GM21526 (cell line): ENCODE data around the gene IGSF6.
A peak's percentile ranks its signal among the peaks of the same experiment; 100 is the strongest.
"Not testable (repeated sequence)": the region's sequence is repeated elsewhere in the genome, so short reads cannot be mapped to it uniquely, and the experiment has no call there.

Source experiments
- ATAC-seq: cut with Tn5 transposase; IDR thresholded peaks from one replicate; pipeline ENCODE4 v1.9.1; 2021; ENCODE audit warnings: moderate library complexity; ENCODE audit not compliant: unreplicated experiment, low FRiP score

Gene IGSF6

DNA sequence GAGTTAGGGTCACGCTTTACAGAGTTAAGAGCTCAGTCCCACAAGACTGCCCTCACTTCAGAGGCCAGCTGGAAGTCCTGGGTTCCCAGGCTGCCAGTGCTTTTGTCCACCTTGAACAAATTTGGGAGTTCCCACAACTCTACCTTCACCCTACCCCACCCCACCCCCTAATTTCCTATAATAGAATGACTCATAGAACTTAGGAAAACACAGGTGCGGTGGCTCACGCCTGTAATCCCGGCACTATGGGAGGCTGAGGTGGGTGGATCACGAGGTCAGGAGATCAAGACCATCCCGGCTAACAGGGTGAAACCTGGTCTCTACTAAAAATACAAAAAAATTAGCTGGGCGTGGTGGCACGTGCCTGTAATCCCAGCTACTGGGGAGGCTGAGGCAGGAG, 46.6 kb downstream of the IGSF6 start:
- not testable (repeated sequence) for ATAC-seq

DNA sequence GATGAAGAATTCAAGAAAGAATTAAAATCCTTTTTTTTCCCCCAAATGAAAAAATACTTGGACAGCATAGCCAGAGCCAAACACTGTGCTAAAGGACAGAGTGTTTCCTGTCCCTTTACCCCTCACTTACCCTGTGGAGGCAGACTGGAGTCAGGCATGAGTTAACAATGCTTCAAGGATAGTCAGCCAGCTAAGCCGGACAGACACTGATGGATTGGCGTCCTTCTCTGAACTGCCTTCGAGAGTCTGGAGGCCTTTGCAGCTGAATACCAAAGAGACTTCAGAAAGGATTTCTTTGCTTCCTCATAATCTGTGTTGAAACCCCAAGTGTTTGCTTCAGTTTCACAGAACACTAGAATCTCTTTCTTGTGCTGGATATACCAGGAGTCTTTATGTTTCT, 48.5 kb downstream of the IGSF6 start:
- ATAC-seq, result no peak

DNA sequence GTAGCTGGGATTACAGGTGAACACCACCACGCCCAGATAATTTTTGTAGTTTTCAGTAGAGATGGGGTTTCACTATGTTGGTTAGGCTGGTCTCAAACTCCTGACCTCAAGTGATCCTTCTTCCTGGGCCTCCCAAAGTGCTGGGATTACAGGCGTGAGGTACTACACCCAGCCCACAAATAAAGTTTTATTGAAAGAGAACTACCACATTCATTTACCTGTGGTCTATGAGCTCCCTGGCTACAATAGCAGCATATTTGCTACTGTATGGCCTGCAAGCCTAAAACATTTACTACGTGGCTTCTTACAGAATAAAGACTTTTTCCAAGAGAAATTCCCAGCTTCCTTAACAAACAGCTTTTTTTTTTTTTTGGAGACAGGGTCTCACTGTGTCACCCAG, 49.6 kb downstream of the IGSF6 start:
- ATAC-seq, result no peak

DNA sequence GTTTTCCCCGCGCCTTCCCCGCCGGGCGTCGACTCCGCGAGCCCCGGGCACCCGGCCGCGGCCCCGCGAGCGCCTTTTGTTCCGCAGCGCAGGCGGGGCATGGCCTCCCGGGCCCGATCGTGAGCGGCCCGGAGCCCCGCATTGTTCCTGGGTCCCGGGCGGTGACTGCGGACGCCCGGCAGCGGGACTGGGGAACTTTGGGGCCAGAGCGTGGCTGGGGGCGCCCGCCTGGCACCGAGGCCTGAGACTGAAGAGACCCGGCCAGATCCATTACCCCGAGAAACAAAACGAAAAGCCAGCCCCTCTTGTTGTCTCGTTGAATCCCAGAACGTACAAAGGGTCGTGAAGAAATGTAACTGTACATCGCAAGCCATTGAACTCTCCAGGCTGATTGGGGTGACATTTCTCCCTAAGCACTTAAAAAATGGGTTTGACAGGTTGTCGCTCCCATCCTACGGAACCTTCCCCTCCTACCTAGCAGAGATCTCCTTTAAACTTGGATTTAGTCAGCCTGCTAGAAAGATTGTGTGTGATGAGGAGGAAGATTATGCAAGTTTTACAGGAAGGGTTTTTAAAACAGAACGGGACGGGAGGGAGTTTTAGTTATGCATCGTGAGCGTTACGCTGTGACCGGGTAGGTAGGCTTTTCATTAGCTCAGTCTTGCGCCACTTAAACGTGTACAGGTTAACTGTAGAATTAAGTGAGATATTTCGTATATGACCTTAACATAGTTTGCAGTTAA, 52.2 kb downstream of the IGSF6 start:
- ATAC-seq, result peak; percentile 33

DNA sequence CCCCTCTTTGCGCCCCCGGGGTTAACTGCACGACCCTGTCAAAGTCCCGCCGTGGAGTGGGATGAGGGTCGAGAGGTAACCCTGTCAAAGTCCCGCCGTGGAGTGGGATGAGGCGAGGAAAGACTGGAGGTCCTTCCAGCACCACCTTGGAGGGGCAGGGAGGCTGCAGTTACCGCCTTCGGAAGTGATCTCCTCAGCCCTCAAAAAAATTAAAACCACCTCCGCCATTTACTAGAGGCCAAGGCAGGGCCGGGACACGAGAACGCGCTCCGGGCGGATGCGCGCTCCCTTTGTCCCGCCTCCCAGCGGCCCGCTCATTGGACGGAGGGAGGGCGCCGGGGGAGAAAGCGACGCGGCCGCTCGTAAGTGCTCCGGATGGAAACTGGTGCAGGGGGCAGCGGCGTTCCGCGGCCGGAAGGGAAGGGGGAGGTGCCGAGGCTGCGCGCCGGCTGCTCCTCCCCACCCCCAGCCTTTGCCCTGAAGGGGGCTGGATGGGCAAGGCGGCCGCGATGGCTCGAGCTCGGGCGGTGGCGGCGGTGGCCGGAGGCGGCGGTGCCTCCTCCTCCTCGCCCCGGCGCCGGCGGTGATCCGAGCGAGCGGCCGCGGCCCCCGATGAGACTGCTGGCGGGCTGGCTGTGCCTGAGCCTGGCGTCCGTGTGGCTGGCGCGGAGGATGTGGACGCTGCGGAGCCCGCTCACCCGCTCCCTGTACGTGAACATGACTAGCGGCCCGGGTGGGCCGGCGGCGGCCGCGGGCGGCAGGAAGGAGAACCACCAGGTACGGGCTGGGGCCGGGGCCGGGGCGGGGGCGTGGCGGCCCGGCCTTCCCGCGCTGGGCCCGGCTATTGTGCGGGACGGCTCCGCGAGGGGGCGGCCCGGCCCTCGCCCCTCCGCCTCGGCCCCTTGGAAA, 53.0 kb downstream of the IGSF6 start, which contains the start of gene METTL9:
TSS of gene METTL9 (plus strand) at position 456 of the 909 bp plus-strand sequence. CDS start at position 613, 157 bp downstream.
- peak; percentile 75 for ATAC-seq

DNA sequence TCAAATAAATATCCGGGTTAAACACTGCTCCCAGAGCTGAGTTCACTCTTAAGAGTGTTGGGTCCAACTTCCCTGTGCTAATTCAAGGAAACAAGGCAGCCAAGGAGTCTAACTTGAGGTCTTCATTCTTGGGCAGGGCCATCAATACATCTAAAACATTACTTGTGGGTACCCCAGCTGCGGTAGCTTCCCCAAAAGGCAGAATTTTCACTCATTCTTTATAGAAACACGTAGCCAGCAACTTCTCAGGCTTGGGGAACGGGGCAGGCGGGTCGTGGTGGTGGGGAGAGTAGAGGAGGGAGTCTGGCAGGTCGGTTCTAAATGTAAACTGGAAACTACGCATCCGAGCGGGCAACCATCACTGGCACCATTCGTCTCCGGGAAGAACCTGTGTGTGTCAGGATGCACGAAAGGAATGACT, 53.7 kb downstream of the IGSF6 start:
- no peak for ATAC-seq

DNA sequence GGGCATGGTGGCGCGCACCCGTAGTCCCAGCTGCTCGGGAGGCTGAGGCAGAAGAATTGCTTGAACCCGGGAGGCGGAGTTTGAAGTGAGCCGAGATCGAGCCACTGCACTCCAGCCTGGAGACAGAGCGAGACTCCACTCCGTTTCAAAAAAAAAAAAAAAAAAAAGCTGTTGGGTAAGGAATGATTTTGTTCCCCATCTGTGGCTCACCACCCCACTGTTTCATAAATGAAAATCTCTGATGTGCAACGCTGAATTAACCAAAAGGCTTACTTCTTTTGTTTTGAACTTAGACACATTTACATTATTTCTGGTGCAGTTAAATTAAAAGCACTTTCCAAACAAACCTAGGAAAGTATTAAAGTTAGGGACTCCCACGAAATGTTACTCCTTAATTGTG, 54.2 kb downstream of the IGSF6 start:
- ATAC-seq, result no peak

DNA sequence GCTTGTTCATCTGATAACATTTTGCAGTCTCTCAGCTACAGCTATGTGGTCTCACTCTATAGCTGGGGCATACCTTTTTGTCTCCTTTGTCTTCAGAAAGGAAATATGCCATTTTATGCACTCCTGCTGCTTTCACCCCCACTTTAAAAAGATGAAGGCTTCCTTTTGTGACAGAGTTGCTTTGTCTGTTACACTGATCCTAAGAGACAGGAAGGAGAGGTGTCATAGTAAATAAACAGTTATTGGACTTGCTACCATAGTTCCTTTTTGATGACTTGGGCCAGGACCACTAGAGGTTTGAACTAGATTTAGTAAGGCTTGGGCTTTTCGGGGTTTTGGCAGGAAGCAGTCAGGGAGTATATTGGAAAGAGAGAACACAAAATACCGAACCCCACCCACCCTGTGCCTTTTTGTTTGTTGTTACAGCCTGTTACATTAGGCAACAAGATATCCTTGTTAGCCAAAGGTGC, 54.8 kb downstream of the IGSF6 start:
- no peak for ATAC-seq

DNA sequence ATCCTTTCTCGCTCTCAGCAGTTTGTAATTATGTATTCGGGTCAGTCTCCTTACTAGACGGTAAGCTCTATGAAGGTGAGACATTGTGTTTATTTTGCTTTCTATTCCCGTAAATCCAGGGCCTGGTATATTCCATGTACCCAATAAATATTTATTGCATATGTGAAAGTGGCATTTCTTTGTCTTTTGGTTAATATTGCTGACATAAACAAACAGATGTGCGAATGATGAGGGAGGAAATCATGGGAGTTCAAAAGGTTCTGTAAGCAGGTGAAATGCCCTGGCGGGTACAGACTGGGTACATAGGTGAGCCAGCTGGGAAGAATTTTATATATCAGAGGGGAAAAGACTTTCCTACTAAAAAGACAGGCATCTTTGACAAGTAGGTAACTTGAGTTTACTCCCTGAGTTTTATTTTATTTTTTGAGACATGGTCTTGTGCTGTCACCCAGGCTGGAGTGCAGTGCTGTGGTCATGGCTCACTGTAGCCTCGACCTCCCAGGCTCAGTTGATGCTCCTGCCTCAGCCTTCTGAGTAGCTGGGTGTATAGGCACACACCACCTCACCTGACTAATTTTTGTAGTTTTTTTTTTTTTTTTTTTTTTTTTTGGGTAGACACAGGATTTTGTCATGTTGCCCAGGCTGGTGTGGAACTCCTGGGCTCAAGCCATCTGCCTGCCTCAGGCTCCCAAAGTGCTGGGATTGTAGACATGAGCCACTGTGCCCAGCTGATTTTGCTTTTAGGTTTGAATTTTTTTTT, 58.7 kb downstream of the IGSF6 start:
- ATAC-seq, result no peak

DNA sequence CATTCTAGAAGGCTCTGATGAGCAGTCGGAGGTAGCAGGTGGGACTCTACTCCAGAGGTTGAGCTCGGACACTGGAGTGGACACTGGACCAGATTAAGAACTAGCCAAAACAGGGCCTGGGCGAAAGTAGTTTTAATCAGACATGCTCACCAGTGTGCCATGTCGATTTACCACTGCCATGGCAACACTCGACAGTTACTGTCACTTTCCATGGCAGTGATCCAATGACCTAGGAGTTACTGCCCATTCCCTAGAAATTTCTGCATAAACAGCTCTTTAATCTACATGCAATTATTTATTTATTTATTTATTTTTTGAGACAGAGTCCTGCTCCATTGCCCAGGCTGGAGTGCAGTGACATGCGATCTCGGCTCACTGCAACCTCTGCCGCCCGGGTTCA, 60.2 kb downstream of the IGSF6 start:
- ATAC-seq, result no peak

DNA sequence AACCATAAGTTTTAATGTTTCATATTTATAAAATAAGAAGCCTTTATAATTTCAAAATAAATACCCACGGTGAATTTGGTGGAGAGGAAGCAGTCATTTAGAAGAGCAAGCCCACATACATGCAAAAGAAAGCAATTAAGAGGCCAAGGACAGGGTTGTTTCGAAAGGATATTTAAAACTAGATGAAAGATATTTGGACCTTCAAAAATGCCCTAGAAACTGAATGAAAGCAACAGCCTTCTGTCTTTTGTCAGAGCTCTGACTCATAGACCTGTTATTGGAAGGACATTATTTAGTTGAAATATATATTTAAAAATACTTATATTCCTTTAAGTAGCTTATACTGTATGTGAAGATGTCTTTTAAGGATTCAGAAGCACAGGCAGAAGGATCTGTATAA, 61.6 kb downstream of the IGSF6 start:
- ATAC-seq, result no peak

DNA sequence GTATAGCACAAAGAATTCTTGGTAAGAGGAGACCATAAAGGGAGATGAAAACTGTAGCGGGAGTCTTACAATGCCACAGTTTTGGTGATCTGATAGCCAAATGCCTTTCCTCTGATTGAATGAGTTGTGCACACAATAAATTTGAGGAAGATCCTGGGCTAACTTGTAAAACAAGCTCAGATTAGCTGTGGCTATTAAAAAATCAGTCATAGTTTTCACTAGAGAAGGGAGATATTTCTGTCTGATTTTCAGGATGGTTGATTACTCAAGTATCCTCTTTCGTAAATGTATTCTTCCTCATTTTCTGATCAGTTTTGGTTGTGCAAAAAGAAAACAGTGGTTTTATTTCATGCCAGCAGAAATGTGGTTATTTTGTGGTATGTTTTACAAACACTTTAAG, 62.1 kb downstream of the IGSF6 start:
- ATAC-seq, result no peak

DNA sequence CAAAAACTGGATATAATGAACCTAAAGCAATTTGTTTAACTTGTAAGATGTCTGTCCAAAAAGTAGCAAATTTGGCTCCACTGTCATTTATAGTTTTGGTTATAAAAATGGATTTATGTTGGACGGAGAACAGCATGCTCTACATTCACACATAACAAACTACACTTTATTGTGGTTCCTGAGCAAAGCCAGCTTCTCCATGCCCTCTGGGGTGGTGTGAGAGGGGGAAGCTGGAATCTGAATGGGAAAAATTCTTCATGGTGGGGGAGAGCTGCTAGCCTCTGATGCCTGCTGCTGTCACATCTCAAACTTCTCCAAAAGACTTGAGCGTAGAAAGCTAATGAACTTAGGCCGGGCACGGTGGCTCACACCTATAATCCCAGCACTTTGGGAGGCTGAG, 62.9 kb downstream of the IGSF6 start:
- ATAC-seq, result no peak
